Neural cell (in vitro differentiated cells): ENCODE results near the gene HNRNPLL. TPM values are rescaled to one million over a fixed set of nuclear protein-coding genes. Genes with fewer than 3 reads are reported as not detected.

Experiments used
- H2AFZ ChIP-seq: fragments of 200-600, 300-800 bp; sonication (generic), shearing (Covaris generic); 2 replicates; pipeline ENCODE4 v1.6.0; 2014; ENCODE audit warnings: low read depth, mild to moderate bottlenecking, antibody characterized with exemption, low read length, moderate library complexity
- H3F3A ChIP-seq: fragments of 200-600 bp; shearing (Covaris generic); 2 replicates; pipeline ENCODE4 v1.6.1; 2016; ENCODE audit warnings: mild to moderate bottlenecking, moderate library complexity, mixed read lengths, antibody characterized with exemption, low read length; ENCODE audit not compliant: insufficient read depth, poor library complexity, severe bottlenecking
- H3K27ac ChIP-seq: fragments of 200-600, 300-800 bp; sonication (generic), shearing (Covaris generic); 2 replicates; pipeline ENCODE4 v1.5.1; 2014; ENCODE audit warnings: mild to moderate bottlenecking, low read length, moderate library complexity
- H3K27me3 ChIP-seq: fragments of 300-800, 200-600 bp; sonication (generic), shearing (Covaris generic); 2 replicates; pipeline ENCODE4 v1.6.0; 2014; ENCODE audit warnings: mild to moderate bottlenecking, low read depth, low read length, moderate library complexity; ENCODE audit not compliant: insufficient read depth
- H3K36me3 ChIP-seq: fragments of 300-800, 200-600 bp; sonication (generic), shearing (Covaris generic); 2 replicates; pipeline ENCODE4 v1.5.1; 2014; ENCODE audit warnings: mild to moderate bottlenecking, antibody characterized with exemption, low read length, moderate library complexity; ENCODE audit not compliant: insufficient read depth
- H3K4me2 ChIP-seq: fragments of 300-800, 200-600 bp; sonication (generic), shearing (Covaris generic); 2 replicates; pipeline ENCODE4 v1.6.0; 2014; ENCODE audit warnings: mild to moderate bottlenecking, low read length
- H3K4me3 ChIP-seq: fragments of 300-800, 200-600 bp; sonication (generic), shearing (Covaris generic); 2 replicates; pipeline ENCODE4 v1.5.1; 2014; ENCODE audit warnings: mild to moderate bottlenecking, low read length, moderate library complexity
- H3K79me2 ChIP-seq: fragments of 200-600 bp; shearing (Covaris generic); replicated peaks from 2 replicates; pipeline ENCODE4 v1.6.0; 2014; ENCODE audit warnings: mild to moderate bottlenecking, low read length, moderate library complexity; ENCODE audit not compliant: insufficient read depth
- H3K9ac ChIP-seq: fragments of 300-800, 200-600 bp; sonication (generic), shearing (Covaris generic); 2 replicates; pipeline ENCODE4 v1.6.1; 2016; ENCODE audit warnings: mild to moderate bottlenecking, low read length, mixed read lengths
- H3K9me2 ChIP-seq: fragments of 200-600 bp; shearing (Covaris generic); 2 replicates; pipeline ENCODE4 v1.6.1; 2016; ENCODE audit warnings: mild to moderate bottlenecking, low read length, mixed read lengths; ENCODE audit not compliant: insufficient read depth
- H3K9me3 ChIP-seq: fragments of 200-600, 300-800 bp; sonication (generic), shearing (Covaris generic); 2 replicates; pipeline ENCODE4 v1.6.1; 2016; ENCODE audit warnings: mild to moderate bottlenecking, mixed run types, low read length, moderate library complexity, mixed read lengths
- H4K20me1 ChIP-seq: fragments of 200-600 bp; shearing (Covaris generic); 2 replicates; pipeline ENCODE4 v1.6.1; 2016; ENCODE audit warnings: mild to moderate bottlenecking, mixed run types; ENCODE audit not compliant: insufficient read depth
- EP300 ChIP-seq: fragments of 450-650 bp; conservative IDR thresholded peaks from 2 replicates; pipeline ENCODE4 v1.6.1; 2014; ENCODE audit warnings: antibody characterized with exemption, mild to moderate bottlenecking, moderate library complexity; ENCODE audit not compliant: poor library complexity, severe bottlenecking
- EZH2 ChIP-seq: fragments of 200-600, 300-800 bp; shearing (Covaris generic), sonication (generic); IDR thresholded peaks from 2 replicates; pipeline ENCODE4 v1.6.1; 2014; ENCODE audit warnings: antibody characterized with exemption, low read length, borderline replicate concordance, mild to moderate bottlenecking; ENCODE audit not compliant: insufficient read depth, poor library complexity, severe bottlenecking
- MXI1 ChIP-seq: fragments of 450-650 bp; conservative IDR thresholded peaks from 2 replicates; pipeline ENCODE4 v1.6.1; 2014; ENCODE audit warnings: antibody characterized with exemption, mild to moderate bottlenecking; ENCODE audit not compliant: poor library complexity, severe bottlenecking
- POLR2AphosphoS5 ChIP-seq: IDR thresholded peaks from 2 replicates; pipeline ENCODE4 v1.6.1; 2012
- RAD21 ChIP-seq: fragments of 450-650 bp; conservative IDR thresholded peaks from 2 replicates; pipeline ENCODE4 v1.6.1; 2014; ENCODE audit warnings: antibody characterized with exemption, mild to moderate bottlenecking, moderate library complexity
- REST ChIP-seq: IDR thresholded peaks from 2 replicates; pipeline ENCODE4 v1.6.1; 2012; ENCODE audit warnings: borderline replicate concordance
- SMC3 ChIP-seq: fragments of 450-650 bp; conservative IDR thresholded peaks from 2 replicates; pipeline ENCODE4 v1.6.1; 2014; ENCODE audit warnings: antibody characterized with exemption, mild to moderate bottlenecking, moderate library complexity; ENCODE audit not compliant: poor library complexity
- TAF1 ChIP-seq: IDR thresholded peaks from 2 replicates; pipeline ENCODE4 v1.6.1; 2012; ENCODE audit warnings: low read depth
- polyA plus RNA-seq: library from polyadenylated mRNA; depleted of rRNA; stranded (reverse); fragments of >200 nt; gene quantifications from 2 replicates; pipeline ENCODE4 v1.2.3, GENCODE V29; 2014
- TF ChIP-seq, protein P1 (sequence below): fragments of 450-650 bp; IDR thresholded peaks from 2 replicates; pipeline ENCODE4 v1.5.1; 2014; ENCODE audit warnings: antibody characterized with exemption, mild to moderate bottlenecking, moderate library complexity; ENCODE audit not compliant: poor library complexity, severe bottlenecking

The HNRNPLL gene
- polyA plus RNA-seq, 1 donor from 2014 or later, result 63.5 TPM

DNA sequence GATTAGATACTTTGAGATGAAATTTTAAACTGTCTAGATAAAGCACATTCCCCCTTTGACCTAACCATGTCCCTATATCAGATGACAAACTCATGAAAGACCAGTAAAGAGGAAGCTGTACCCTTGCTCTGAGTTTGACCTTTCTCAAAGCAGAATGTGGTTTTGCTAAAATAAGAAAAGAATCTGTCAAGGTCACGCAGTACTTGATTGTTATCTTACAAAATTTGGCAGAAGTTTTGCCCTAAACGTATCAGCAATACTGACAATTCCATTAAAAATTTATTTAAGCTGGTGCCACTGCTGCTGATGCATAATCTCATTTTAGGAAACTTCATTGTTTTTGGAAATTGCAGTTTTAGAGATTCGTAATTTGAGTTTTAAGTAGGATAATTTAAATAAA lies 32.0 kb upstream of the HNRNPLL start:
- Histone ChIP-seq H3K4me2 (no peak overlapping the region), H3K9me3 (no peaks in the 10 kb centered on the region), H3K9ac (no peak overlapping the region), H4K20me1 (no peaks in the 10 kb centered on the region), H3K27me3 (no peaks in the 10 kb centered on the region), H2AFZ (no peak overlapping the region), H3F3A (no peaks in the 10 kb centered on the region), H3K36me3 (no peaks in the 10 kb centered on the region), H3K27ac (no peak overlapping the region), H3K4me3 (no peak overlapping the region), H3K79me2 (no peaks in the 10 kb centered on the region), H3K9me2 (no peaks in the 10 kb centered on the region)
- TF ChIP-seq RAD21 (no peak), EZH2 (no peak), EP300 (no peak), REST (no peak), SMC3 (no peak), POLR2AphosphoS5 (no peak), MXI1 (no peak), TAF1 (no peak)
- TF ChIP-seq, protein P1, sequence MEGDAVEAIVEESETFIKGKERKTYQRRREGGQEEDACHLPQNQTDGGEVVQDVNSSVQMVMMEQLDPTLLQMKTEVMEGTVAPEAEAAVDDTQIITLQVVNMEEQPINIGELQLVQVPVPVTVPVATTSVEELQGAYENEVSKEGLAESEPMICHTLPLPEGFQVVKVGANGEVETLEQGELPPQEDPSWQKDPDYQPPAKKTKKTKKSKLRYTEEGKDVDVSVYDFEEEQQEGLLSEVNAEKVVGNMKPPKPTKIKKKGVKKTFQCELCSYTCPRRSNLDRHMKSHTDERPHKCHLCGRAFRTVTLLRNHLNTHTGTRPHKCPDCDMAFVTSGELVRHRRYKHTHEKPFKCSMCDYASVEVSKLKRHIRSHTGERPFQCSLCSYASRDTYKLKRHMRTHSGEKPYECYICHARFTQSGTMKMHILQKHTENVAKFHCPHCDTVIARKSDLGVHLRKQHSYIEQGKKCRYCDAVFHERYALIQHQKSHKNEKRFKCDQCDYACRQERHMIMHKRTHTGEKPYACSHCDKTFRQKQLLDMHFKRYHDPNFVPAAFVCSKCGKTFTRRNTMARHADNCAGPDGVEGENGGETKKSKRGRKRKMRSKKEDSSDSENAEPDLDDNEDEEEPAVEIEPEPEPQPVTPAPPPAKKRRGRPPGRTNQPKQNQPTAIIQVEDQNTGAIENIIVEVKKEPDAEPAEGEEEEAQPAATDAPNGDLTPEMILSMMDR, result no peak

- no peak overlapping the region for H3K4me2 ChIP-seq
- TF ChIP-seq TAF1, result no peak
- TF ChIP-seq POLR2AphosphoS5, result no peak
- no peak for TF ChIP-seq EZH2
- no peak for TF ChIP-seq EP300
- no peak for TF ChIP-seq REST
- TF ChIP-seq, protein P1, result no peak
- TF ChIP-seq SMC3, result no peak
- no peak for TF ChIP-seq RAD21
- no peak for TF ChIP-seq MXI1
Measured at GRCh38 chr2:38633895-38634294, 31.2 kb upstream of the HNRNPLL start.

More at GRCh38 chr2:38633895-38634294, 31.2 kb upstream of the HNRNPLL start:
- Histone ChIP-seq H3K79me2 (no peaks in the 10 kb centered on the region), H3F3A (no peaks in the 10 kb centered on the region), H3K4me3 (no peak overlapping the region), H2AFZ (no peak overlapping the region), H3K36me3 (no peaks in the 10 kb centered on the region), H3K27ac (no peak overlapping the region), H3K27me3 (no peaks in the 10 kb centered on the region), H3K9me3 (no peaks in the 10 kb centered on the region), H3K9me2 (no peaks in the 10 kb centered on the region), H4K20me1 (no peaks in the 10 kb centered on the region), H3K9ac (no peak overlapping the region)
